ENCODE measurements around the gene CHD2.

DNA sequence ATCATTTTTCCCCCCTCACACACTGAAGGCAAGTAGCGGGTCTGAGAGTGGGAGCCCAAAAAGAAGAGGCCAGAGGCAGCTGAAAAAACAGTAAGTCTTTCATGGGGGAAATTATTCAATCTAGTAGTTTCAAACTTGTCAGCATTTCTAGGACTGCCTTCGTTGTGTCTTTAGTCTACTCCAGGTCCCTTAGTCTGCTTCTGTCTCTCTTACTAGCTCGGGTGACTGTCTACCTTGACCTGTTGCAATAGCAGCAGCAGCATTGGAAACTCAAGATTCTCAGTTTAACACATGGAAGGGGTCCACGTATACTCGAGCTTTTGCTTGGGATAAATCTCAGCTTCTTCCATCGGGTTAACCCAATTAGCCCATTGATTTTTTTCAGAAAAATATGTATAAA is 28.9 kb downstream of the CHD2 start:
- TF ChIP-seq NFYB (CRISPR knock-in tag; conservative IDR thresholded peaks at IDR 0.05; ENCODE audit: low read depth) (no peak), TCF7 (CRISPR knock-in tag; IDR thresholded peaks at IDR 0.05; ENCODE audit: low read depth) (no peak), TEAD4 (CRISPR knock-in tag; IDR thresholded peaks at IDR 0.05) (no peak), JAZF1 (CRISPR knock-in tag; IDR thresholded peaks at IDR 0.05) (no peak), FOXP1 (CRISPR knock-in tag; IDR thresholded peaks at IDR 0.05; ENCODE audit: borderline replicate concordance) (no peak), ZNF138 (CRISPR knock-in tag; conservative IDR thresholded peaks at IDR 0.05) (no peak), KAT7 (CRISPR knock-in tag; IDR thresholded peaks at IDR 0.05; ENCODE audit: borderline replicate concordance) (no peak), ZNF317 (CRISPR knock-in tag; IDR thresholded peaks at IDR 0.05; ENCODE audit: borderline replicate concordance, low read depth) (no peak)
- TF ChIP-seq, protein P1, sequence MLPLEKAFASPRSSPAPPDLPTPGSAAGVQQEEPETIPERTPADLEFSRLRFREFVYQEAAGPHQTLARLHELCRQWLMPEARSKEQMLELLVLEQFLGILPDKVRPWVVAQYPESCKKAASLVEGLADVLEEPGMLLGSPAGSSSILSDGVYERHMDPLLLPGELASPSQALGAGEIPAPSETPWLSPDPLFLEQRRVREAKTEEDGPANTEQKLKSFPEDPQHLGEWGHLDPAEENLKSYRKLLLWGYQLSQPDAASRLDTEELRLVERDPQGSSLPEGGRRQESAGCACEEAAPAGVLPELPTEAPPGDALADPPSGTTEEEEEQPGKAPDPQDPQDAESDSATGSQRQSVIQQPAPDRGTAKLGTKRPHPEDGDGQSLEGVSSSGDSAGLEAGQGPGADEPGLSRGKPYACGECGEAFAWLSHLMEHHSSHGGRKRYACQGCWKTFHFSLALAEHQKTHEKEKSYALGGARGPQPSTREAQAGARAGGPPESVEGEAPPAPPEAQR (CRISPR knock-in tag; IDR thresholded peaks at IDR 0.05) = no peak
- TF ChIP-seq, protein P2, sequence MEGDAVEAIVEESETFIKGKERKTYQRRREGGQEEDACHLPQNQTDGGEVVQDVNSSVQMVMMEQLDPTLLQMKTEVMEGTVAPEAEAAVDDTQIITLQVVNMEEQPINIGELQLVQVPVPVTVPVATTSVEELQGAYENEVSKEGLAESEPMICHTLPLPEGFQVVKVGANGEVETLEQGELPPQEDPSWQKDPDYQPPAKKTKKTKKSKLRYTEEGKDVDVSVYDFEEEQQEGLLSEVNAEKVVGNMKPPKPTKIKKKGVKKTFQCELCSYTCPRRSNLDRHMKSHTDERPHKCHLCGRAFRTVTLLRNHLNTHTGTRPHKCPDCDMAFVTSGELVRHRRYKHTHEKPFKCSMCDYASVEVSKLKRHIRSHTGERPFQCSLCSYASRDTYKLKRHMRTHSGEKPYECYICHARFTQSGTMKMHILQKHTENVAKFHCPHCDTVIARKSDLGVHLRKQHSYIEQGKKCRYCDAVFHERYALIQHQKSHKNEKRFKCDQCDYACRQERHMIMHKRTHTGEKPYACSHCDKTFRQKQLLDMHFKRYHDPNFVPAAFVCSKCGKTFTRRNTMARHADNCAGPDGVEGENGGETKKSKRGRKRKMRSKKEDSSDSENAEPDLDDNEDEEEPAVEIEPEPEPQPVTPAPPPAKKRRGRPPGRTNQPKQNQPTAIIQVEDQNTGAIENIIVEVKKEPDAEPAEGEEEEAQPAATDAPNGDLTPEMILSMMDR (IDR thresholded peaks at IDR 0.05) = no peak
- TF ChIP-seq, protein P3, sequence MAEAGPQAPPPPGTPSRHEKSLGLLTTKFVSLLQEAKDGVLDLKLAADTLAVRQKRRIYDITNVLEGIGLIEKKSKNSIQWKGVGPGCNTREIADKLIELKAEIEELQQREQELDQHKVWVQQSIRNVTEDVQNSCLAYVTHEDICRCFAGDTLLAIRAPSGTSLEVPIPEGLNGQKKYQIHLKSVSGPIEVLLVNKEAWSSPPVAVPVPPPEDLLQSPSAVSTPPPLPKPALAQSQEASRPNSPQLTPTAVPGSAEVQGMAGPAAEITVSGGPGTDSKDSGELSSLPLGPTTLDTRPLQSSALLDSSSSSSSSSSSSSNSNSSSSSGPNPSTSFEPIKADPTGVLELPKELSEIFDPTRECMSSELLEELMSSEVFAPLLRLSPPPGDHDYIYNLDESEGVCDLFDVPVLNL (CRISPR knock-in tag; IDR thresholded peaks at IDR 0.05; ENCODE audit: borderline replicate concordance, low read depth) = no peak
- TF ChIP-seq, protein P4, sequence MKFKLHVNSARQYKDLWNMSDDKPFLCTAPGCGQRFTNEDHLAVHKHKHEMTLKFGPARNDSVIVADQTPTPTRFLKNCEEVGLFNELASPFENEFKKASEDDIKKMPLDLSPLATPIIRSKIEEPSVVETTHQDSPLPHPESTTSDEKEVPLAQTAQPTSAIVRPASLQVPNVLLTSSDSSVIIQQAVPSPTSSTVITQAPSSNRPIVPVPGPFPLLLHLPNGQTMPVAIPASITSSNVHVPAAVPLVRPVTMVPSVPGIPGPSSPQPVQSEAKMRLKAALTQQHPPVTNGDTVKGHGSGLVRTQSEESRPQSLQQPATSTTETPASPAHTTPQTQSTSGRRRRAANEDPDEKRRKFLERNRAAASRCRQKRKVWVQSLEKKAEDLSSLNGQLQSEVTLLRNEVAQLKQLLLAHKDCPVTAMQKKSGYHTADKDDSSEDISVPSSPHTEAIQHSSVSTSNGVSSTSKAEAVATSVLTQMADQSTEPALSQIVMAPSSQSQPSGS (CRISPR knock-in tag; IDR thresholded peaks at IDR 0.05; ENCODE audit: borderline replicate concordance, low read depth) = no peak
- TF ChIP-seq, protein P5, sequence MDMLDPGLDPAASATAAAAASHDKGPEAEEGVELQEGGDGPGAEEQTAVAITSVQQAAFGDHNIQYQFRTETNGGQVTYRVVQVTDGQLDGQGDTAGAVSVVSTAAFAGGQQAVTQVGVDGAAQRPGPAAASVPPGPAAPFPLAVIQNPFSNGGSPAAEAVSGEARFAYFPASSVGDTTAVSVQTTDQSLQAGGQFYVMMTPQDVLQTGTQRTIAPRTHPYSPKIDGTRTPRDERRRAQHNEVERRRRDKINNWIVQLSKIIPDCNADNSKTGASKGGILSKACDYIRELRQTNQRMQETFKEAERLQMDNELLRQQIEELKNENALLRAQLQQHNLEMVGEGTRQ (CRISPR knock-in tag; IDR thresholded peaks at IDR 0.05) = no peak

Data from WTC11 (cell line).